GM21717 (cell line): ENCODE results near the gene UBN2.

Source experiments
- ATAC-seq: cut with Tn5 transposase; IDR thresholded peaks from one replicate; pipeline ENCODE4 v1.9.1; 2021; ENCODE audit warnings: mild to moderate bottlenecking, moderate library complexity; ENCODE audit not compliant: unreplicated experiment

The UBN2 gene

GRCh38 chr7:139231513-139232376 is 708 bp downstream of the UBN2 start:
- ATAC-seq: peak; percentile 33

GRCh38 chr7:139232377-139232717 is 1.3 kb downstream of the UBN2 start:
- no peak for ATAC-seq

DNA sequence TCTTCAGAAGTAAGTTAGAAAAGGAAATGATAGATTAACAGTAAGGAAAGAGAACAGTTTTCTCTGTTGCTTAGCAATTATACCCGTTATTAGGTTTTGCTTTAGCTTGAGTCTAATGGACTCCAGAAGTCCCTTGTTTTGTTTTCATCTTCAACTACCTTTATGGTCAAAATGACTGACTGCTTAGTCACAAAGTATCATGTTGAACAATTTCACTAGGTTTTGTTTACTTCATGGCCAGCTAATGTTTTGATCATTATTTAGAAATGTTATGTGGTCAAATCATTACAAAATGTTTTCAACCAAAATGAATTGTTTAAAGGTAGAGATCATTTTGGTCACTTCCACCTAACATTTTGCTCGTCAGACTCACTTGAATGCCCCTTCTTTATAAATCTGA is 1.9 kb downstream of the UBN2 start:
- ATAC-seq: no peak

GRCh38 chr7:139241258-139241657 is 10.2 kb downstream of the UBN2 start:
- ATAC-seq: no peak

DNA sequence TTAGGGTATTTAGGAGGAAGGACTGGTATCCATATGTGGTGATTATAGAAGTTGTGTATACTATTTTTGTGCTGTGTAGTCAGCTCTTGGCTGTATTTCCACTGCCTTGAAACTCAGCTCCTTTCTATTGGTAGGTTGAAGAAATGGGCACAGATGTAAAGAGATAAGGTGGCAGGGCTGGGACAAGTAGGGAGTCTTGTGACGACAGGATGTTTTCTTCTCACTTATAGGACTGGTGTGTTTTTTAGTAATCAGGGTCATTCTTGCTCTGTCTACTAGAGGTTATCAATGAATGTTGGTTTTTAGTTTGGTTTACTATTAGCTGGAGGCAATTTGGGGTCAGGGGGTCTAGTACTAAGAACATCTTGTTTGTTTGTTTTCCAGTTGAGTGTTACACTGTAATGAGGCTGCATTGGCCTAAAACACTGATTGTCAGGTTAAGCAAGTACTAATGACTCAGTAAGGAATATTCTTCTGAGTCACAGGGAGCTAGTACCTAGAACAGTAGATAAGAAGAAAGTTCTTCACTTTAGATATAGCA is 11.8 kb downstream of the UBN2 start:
- ATAC-seq: no peak

GRCh38 chr7:139245401-139245800 is 14.4 kb downstream of the UBN2 start:
- no peak for ATAC-seq

- no peak for ATAC-seq
These were observed 15.5 kb downstream of the UBN2 start for GRCh38 chr7:139246494-139246893.

DNA sequence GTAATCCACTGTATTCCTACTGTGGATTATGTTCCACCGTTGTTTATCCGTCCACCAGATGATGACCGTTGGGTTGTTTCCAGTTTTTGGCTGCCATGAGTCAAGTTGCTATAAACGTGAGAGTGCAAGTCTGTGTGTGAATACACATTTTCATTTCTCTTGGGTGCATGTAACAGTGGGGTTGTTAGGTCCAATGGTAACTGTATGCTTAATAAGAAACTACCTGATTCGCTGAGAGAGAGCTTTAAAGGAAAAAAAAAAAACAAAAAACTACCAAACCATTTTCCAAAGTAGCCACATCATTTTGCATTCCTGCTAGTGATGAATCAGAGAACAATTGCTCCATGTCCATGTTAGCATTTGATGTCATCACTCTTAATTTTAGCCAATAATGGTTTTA is 15.9 kb downstream of the UBN2 start:
- no peak for ATAC-seq

DNA sequence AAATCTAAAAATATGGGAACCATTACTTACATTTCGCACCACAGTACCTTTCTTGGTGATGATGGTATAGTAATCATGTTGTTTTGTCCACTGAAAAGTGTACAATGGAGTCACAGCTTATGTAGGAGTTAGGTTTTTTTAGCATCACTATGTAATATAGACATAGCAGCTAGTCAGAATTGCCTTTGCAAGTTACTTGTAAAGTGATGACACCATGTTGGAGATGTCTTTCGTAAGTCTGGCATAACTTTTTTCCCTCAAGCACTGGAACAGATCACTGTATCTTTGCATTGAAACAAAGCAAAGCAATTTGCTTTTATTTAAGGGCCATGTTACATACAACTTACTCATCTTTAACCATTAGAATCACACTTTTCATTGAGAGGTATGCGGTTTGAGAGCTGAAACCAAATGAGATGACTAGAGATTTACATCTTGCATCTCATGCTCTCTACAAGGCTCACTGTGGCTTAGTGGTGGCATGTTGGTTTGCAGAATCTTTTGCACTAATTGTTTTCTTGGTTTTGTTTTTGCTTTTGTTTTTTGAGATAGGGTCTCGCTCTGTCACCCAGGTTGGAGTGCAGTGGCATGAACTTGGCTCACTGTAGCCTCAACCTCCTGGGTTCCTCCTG is 18.3 kb downstream of the UBN2 start:
- no peak for ATAC-seq

DNA sequence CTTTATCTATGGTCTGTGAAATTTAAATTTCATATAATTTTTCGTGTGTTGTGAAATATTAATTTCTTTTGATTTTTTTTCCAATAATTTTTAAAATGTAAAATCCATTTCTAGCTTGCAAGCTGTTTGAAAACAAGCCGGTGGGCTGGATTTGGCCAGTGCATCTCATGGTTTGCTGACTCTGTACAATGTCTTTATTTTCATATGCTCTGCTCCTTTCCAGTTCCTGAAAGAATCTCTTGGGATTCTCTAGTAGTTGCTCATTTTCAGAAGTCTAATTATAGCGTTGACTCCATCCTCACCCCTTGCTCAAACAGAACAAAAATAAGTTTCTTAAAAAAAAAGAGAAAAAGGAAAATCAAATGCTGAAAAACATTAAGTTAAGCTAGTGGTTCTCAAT is 21.4 kb downstream of the UBN2 start:
- ATAC-seq: no peak

GRCh38 chr7:139254281-139254680 is 23.2 kb downstream of the UBN2 start:
- ATAC-seq: no peak

DNA sequence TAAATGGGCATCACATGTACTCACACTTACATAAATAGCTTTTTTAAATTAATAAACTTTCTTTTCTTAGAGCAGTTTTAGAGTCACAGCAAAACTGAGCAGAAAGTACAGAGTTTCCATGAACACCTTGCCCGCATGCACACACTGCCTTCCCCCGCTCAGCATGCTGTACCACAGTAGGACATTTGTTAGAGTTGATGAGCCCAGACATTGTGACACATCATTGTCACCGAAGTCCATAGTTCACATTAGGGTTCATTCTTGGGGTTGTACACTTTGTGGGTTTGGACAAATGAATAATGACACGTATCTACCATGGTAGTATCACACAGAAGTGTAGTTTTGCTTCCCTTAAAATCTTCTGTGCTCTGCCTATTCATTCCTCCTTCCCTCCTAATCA is 23.7 kb downstream of the UBN2 start:
- ATAC-seq: no peak

DNA sequence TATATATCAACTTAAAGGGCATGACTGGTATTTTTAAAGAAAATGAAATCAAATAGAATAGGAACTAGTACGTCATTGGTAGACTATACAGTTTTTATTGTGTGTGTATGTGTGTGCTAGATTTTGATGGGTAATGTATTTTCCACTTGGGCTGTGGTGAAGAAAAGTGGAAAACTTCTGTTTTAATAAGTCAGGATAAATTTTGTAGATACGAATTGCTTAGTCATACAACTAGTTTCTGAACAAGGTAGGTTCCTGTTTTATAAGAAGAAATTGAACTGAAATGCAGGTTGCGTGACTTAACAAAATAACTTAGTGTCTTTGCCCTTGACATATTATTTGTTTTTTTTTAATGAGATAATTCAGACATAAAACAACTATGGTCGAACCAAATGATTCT is 24.3 kb downstream of the UBN2 start:
- no peak for ATAC-seq

DNA sequence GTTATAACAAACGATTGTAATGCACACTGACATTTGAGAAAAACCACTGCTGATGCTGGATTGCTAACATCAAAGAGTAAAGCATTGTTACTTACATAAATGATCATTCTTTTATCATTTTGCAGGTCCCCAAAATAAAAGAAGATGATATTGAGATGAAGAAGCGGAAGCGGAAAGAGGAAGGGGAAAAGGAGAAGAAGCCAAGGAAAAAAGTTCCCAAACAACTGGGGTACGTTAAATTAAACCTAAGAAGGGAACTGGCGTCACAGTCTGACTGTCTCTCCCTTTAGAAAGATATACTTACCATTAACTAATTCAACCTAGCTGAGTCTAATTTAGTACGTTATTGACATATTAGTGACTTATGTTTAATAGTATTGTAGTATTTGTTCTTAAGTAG is 28.1 kb downstream of the UBN2 start:
- ATAC-seq: no peak

DNA sequence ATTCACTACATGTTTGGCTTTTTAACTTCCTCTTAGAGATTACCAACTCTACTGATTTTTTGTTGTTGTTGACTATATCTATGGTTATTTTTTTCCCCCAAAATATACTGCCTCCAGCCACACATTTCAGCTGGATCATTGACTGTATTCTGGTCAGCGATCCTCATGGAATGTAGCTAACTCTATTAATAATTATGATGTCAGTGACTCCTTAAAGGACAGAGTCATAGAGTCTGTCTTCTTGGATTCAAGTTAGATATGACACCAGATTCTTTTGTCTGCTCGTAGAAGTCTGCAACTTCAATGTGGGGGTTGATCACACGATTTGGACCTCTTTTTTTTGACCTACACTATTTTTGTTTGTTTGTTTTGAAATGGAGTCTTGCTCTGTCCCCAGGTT is 33.2 kb downstream of the UBN2 start:
- no peak for ATAC-seq

GRCh38 chr7:139265673-139266072 is 34.6 kb downstream of the UBN2 start:
- no peak for ATAC-seq

DNA sequence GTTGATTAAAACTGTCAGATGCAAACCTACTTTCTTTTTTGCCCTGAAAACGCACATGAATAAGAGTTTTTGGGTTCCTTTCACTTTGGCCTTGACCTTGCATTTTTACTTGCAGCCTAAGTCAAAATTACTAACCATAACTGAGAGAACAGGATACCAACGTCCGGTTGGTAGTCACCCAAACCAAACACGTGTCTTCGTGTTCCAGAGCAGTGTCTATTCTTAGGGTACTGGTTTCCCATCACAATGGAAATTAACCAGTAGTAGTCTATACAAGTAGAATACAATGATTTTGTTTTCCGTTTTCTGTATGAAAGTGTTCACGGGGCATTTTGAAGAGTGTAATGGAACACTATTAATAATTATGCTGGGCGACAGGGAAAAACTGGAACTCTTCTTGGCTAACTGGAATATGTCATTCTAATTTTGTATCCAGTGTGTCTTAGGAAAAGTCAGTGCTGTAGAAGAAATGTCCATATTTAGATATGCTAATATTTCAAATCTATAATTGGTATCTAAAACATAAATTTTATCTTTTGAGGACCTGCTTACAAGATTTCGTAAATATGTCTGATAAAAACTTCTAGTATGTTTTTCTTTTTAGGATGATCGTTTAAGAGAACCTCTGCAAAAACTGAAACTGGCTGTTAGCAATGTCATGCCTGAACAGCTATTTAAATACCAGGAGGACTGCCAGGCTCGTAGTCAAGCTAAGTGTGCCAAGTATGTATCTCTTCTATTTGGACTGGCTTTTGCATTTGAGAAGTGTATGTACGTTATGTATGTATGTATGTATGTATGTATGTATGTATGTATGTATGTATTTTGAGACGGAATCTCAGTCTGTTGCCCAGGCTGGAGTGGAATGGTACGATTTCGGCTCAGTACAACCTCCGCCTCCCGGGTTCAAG is 40.9 kb downstream of the UBN2 start:
- ATAC-seq: no peak

- no peak for ATAC-seq
These were observed 53.3 kb downstream of the UBN2 start for GRCh38 chr7:139284252-139284896.

GRCh38 chr7:139286144-139286543 is 55.1 kb downstream of the UBN2 start:
- ATAC-seq: no peak

- ATAC-seq: no peak
These were observed 61.8 kb downstream of the UBN2 start for GRCh38 chr7:139292821-139293220.

GRCh38 chr7:139293534-139293933 is 62.5 kb downstream of the UBN2 start:
- ATAC-seq: no peak
